ENCODE measurements around the gene MYO3B.

The MYO3B gene

GRCh38 chr2:170306293-170306873 lies 128.4 kb downstream of the MYO3B start:
- Histone ChIP-seq H3K18ac (ENCODE audit: low read depth in 1 of 2, low read length in 2 of 2) (no peak overlapping the region), H3K27ac (ENCODE audit: low read length, poor library complexity, severe bottlenecking) (no peak overlapping the region), H3K4me1 (ENCODE audit: control insufficient read depth, insufficient read depth, low read depth, low read length) (no peaks in the 10 kb centered on the region), H2BK120ac (ENCODE audit: low read depth, low read length) (no peak overlapping the region), H3K36me3 (ENCODE audit: control insufficient read depth in 1 of 2, insufficient read depth in 2 of 2, low read depth in 1 of 2, low read length in 2 of 2) (no peaks in the 10 kb centered on the region), H3K27me3 (ENCODE audit: control insufficient read depth in 1 of 2, insufficient read depth in 1 of 2, low read length in 2 of 2) (no peaks in the 10 kb centered on the region), H3K4me3 (ENCODE audit: insufficient read depth in 1 of 2, low read depth in 1 of 2, low read length in 2 of 2) (no peak overlapping the region), H3K79me1 (replicated peaks; ENCODE audit: low read length, poor library complexity, severe bottlenecking) (no peaks in the 10 kb centered on the region), H2BK5ac (ENCODE audit: low read depth, low read length, poor library complexity, severe bottlenecking) (no peak overlapping the region), H3K9me3 (ENCODE audit: control insufficient read depth, low read length) (no peaks in the 10 kb centered on the region), H2AFZ (ENCODE audit: low read depth, low read length) (no peak overlapping the region), H4K8ac (ENCODE audit: low read length) (no peak overlapping the region), H3K4me2 (ENCODE audit: low read length, poor library complexity, severe bottlenecking) (no peak overlapping the region), H3K23ac (ENCODE audit: low read length in 2 of 2) (no peak overlapping the region), H2BK15ac (ENCODE audit: low read depth, poor library complexity, severe bottlenecking) (no peak overlapping the region), H3K4ac (ENCODE audit: low read depth in 1 of 2, low read length in 2 of 2) (no peak overlapping the region), H3K14ac (ENCODE audit: low read length in 2 of 2) (no peak overlapping the region), H2BK12ac (ENCODE audit: low read length in 2 of 2) (no peak overlapping the region), H4K91ac (ENCODE audit: low read length) (no peak overlapping the region), H3K9ac (ENCODE audit: low read length) (no peak overlapping the region), H2AK5ac (ENCODE audit: low read length, severe bottlenecking) (no peak overlapping the region)
- 92% methylated on average over 5 of the region's 5 CpGs for WGBS
- DNase-seq, result no peak

DNA sequence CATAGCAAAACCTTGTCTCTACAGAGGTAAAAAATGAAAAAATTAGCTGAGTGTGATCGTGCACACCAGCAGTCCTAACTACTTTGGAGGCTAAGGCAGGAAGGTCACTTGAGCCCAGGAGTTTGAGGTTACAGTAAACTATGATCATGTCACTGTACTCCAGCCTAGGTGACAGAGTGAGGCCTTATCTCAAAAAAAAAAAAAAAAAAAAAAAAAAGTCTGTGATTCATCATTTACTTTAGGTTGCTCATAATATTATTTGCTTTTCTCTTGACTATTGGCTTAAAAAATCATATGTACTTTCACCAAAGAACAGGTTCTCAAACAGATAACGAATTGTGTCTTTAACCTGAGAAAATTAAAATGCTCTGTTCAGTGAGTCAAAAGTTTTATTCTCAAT lies 129.1 kb downstream of the MYO3B start:
- Histone ChIP-seq H3K4ac (ENCODE audit: low read depth in 1 of 2, low read length in 2 of 2) (no peak overlapping the region), H2AK5ac (ENCODE audit: low read length, severe bottlenecking) (no peak overlapping the region), H2BK120ac (ENCODE audit: low read depth, low read length) (no peak overlapping the region), H2BK12ac (ENCODE audit: low read length in 2 of 2) (no peak overlapping the region), H2AFZ (ENCODE audit: low read depth, low read length) (no peak overlapping the region), H3K4me3 (ENCODE audit: insufficient read depth in 1 of 2, low read depth in 1 of 2, low read length in 2 of 2) (no peak overlapping the region), H4K8ac (ENCODE audit: low read length) (no peak overlapping the region), H3K14ac (ENCODE audit: low read length in 2 of 2) (no peak overlapping the region), H3K27ac (ENCODE audit: low read length, poor library complexity, severe bottlenecking) (no peak overlapping the region), H3K4me2 (ENCODE audit: low read length, poor library complexity, severe bottlenecking) (no peak overlapping the region), H4K91ac (ENCODE audit: low read length) (no peak overlapping the region), H3K36me3 (ENCODE audit: control insufficient read depth in 1 of 2, insufficient read depth in 2 of 2, low read depth in 1 of 2, low read length in 2 of 2) (no peaks in the 10 kb centered on the region), H3K9me3 (ENCODE audit: control insufficient read depth, low read length) (no peaks in the 10 kb centered on the region), H2BK5ac (ENCODE audit: low read depth, low read length, poor library complexity, severe bottlenecking) (no peak overlapping the region), H3K9ac (ENCODE audit: low read length) (no peak overlapping the region), H3K27me3 (ENCODE audit: control insufficient read depth in 1 of 2, insufficient read depth in 1 of 2, low read length in 2 of 2) (no peaks in the 10 kb centered on the region), H3K18ac (ENCODE audit: low read depth in 1 of 2, low read length in 2 of 2) (no peak overlapping the region), H3K23ac (ENCODE audit: low read length in 2 of 2) (no peak overlapping the region), H2BK15ac (ENCODE audit: low read depth, poor library complexity, severe bottlenecking) (no peak overlapping the region), H3K79me1 (replicated peaks; ENCODE audit: low read length, poor library complexity, severe bottlenecking) (no peaks in the 10 kb centered on the region), H3K4me1 (ENCODE audit: control insufficient read depth, insufficient read depth, low read depth, low read length) (no peaks in the 10 kb centered on the region)
- DNase-seq, result no peak
- WGBS, result 71% methylated on average over 1 of the region's 2 CpGs

DNA sequence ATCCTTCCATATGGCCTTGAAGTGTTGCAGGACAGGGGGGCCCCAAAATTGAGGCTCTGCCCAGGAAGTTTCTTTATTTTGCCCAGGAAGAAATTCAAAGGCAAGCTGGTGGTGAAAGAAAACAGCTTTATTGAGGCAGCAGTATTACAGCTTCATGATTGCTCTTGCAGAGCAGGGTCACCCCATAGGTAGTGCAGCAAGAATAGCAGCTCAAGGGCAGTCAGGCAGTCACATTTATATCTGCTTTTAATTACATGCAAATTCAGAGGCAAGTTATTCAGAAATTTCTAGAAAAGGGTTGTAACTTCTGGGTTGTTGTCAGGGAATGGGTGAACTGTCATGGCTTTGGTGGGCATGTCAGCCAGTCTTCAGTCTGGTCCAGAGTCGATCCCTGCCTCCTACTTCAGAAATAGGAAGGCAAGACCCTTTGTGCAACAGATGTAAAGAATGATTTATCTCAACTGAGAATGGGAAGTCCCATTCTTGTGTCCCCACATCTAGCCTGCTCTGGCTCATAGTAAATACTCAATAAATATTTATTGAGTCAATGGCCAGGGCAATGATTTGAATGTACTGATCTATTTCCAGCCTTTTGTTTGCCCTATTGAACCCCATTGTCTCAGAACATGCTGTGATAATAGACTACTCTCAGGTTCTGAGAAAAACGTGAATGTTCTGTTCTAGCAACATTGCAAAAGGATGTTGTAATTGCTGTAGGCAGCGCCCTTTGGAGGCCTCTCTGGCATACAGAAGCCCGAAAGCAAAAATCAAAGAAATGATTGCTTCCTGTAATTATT lies 129.8 kb downstream of the MYO3B start:
- H3K4me3 ChIP-seq (ENCODE audit: insufficient read depth in 1 of 2, low read depth in 1 of 2, low read length in 2 of 2), result no peak overlapping the region
- H2AK5ac ChIP-seq (ENCODE audit: low read length, severe bottlenecking), result no peak overlapping the region
- no peak overlapping the region for H3K18ac ChIP-seq (ENCODE audit: low read depth in 1 of 2, low read length in 2 of 2)
- no peak overlapping the region for H3K23ac ChIP-seq (ENCODE audit: low read length in 2 of 2)
- no peak overlapping the region for H2BK120ac ChIP-seq (ENCODE audit: low read depth, low read length)
- H3K79me1 ChIP-seq (replicated peaks; ENCODE audit: low read length, poor library complexity, severe bottlenecking), result no peaks in the 10 kb centered on the region
- no peaks in the 10 kb centered on the region for H3K36me3 ChIP-seq (ENCODE audit: control insufficient read depth in 1 of 2, insufficient read depth in 2 of 2, low read depth in 1 of 2, low read length in 2 of 2)
- no peak for DNase-seq
- WGBS, result 74% methylated on average over 4 of the region's 4 CpGs
- no peaks in the 10 kb centered on the region for H3K4me1 ChIP-seq (ENCODE audit: control insufficient read depth, insufficient read depth, low read depth, low read length)
- H3K9ac ChIP-seq (ENCODE audit: low read length), result no peak overlapping the region
- H3K4me2 ChIP-seq (ENCODE audit: low read length, poor library complexity, severe bottlenecking), result no peak overlapping the region
- no peak overlapping the region for H4K8ac ChIP-seq (ENCODE audit: low read length)
- H3K14ac ChIP-seq (ENCODE audit: low read length in 2 of 2), result no peak overlapping the region
- no peaks in the 10 kb centered on the region for H3K27me3 ChIP-seq (ENCODE audit: control insufficient read depth in 1 of 2, insufficient read depth in 1 of 2, low read length in 2 of 2)
- H2BK5ac ChIP-seq (ENCODE audit: low read depth, low read length, poor library complexity, severe bottlenecking), result no peak overlapping the region
- H3K4ac ChIP-seq (ENCODE audit: low read depth in 1 of 2, low read length in 2 of 2), result no peak overlapping the region
- H2BK12ac ChIP-seq (ENCODE audit: low read length in 2 of 2), result no peak overlapping the region
- H4K91ac ChIP-seq (ENCODE audit: low read length), result no peak overlapping the region
- no peak overlapping the region for H2BK15ac ChIP-seq (ENCODE audit: low read depth, poor library complexity, severe bottlenecking)
- H3K9me3 ChIP-seq (ENCODE audit: control insufficient read depth, low read length), result no peaks in the 10 kb centered on the region
- H2AFZ ChIP-seq (ENCODE audit: low read depth, low read length), result no peak overlapping the region
- no peak overlapping the region for H3K27ac ChIP-seq (ENCODE audit: low read length, poor library complexity, severe bottlenecking)

DNA sequence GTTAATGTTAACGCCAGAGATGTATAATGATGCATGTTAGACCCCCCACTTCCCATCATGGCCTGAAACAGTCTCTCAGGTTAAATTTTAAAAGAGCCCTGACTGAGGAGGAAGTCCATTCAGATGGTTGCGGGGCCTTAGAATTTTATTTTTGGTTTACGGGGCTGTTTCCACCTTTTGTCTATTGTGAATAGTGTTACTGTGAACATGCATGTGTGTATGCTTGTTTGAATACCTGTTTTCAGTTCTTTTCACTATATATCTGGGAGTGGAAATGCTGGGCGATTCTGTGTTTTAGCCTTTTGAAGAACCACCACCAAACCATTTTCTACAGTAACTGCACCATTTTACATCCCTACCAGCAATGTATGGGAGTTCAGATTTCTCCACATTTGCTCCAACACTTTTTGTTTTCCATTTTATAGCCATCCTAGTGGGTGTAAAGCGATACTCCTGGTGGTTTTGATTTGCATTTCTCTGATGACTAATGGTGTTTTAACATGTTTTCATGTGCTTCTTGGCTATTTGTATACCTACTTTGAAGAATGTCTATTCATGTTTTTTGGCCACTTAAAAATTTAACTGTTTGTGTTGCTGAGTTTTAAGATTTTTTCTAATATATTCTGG lies 133.0 kb downstream of the MYO3B start:
- WGBS, result 67% methylated on average over 3 of the region's 5 CpGs
- Histone ChIP-seq H2BK5ac (ENCODE audit: low read depth, low read length, poor library complexity, severe bottlenecking) (no peak overlapping the region), H3K9ac (ENCODE audit: low read length) (no peak overlapping the region)

More for the DNA sequence above, 133.0 kb downstream of the MYO3B start:
- Histone ChIP-seq H2BK12ac (ENCODE audit: low read length in 2 of 2) (no peak overlapping the region), H3K4me2 (ENCODE audit: low read length, poor library complexity, severe bottlenecking) (no peak overlapping the region), H3K4ac (ENCODE audit: low read depth in 1 of 2, low read length in 2 of 2) (no peak overlapping the region), H4K8ac (ENCODE audit: low read length) (no peak overlapping the region), H3K4me3 (ENCODE audit: insufficient read depth in 1 of 2, low read depth in 1 of 2, low read length in 2 of 2) (no peak overlapping the region), H2AK5ac (ENCODE audit: low read length, severe bottlenecking) (no peak overlapping the region), H3K79me1 (replicated peaks; ENCODE audit: low read length, poor library complexity, severe bottlenecking) (no peaks in the 10 kb centered on the region), H3K18ac (ENCODE audit: low read depth in 1 of 2, low read length in 2 of 2) (no peak overlapping the region), H2AFZ (ENCODE audit: low read depth, low read length) (no peak overlapping the region), H4K91ac (ENCODE audit: low read length) (no peak overlapping the region), H3K4me1 (ENCODE audit: control insufficient read depth, insufficient read depth, low read depth, low read length) (no peaks in the 10 kb centered on the region), H3K14ac (ENCODE audit: low read length in 2 of 2) (no peak overlapping the region), H3K9me3 (ENCODE audit: control insufficient read depth, low read length) (no peaks in the 10 kb centered on the region), H3K27ac (ENCODE audit: low read length, poor library complexity, severe bottlenecking) (no peak overlapping the region), H3K23ac (ENCODE audit: low read length in 2 of 2) (no peak overlapping the region), H2BK15ac (ENCODE audit: low read depth, poor library complexity, severe bottlenecking) (no peak overlapping the region), H2BK120ac (ENCODE audit: low read depth, low read length) (no peak overlapping the region), H3K27me3 (ENCODE audit: control insufficient read depth in 1 of 2, insufficient read depth in 1 of 2, low read length in 2 of 2) (no peaks in the 10 kb centered on the region), H3K36me3 (ENCODE audit: control insufficient read depth in 1 of 2, insufficient read depth in 2 of 2, low read depth in 1 of 2, low read length in 2 of 2) (no peaks in the 10 kb centered on the region)
- DNase-seq, result no peak
